Ascending aorta (tissue), 2 donors: ENCODE results near the gene YTHDC1. TPM values are rescaled to one million over a fixed set of nuclear protein-coding genes. Genes with fewer than 3 reads are reported as not detected.

ENCODE experiments used
- DNase-seq, 2 donors: peaks; one replicate each; pipeline ENCODE4 v3.0.0-alpha.2; 2019; ENCODE audit warnings: low spot score in 2 of 2
- H3K27ac ChIP-seq, 2 donors: fragments of 200-600 bp; sonication (generic); one replicate each; pipeline ENCODE4 v1.5.1; 2016 to 2017; ENCODE audit warnings: mild to moderate bottlenecking in 1 of 2
- H3K27me3 ChIP-seq: fragments of 200-600 bp; sonication (generic); one replicate; pipeline ENCODE4 v1.5.1; 2017
- H3K36me3 ChIP-seq, 2 donors: fragments of 200-600 bp; sonication (generic); one replicate each; pipeline ENCODE4 v1.5.1; 2016
- H3K4me1 ChIP-seq, 2 donors: fragments of 200-600 bp; sonication (generic); one replicate each; pipeline ENCODE4 v1.5.1; 2016 to 2017; ENCODE audit warnings: mild to moderate bottlenecking in 1 of 2
- H3K4me3 ChIP-seq, 2 donors: fragments of 200-600 bp; sonication (generic); one replicate each; pipeline ENCODE4 v1.5.1; 2016 to 2017; ENCODE audit warnings: mild to moderate bottlenecking in 1 of 2
- H3K9me3 ChIP-seq, 2 donors: fragments of 200-600 bp; sonication (generic); one replicate each; pipeline ENCODE4 v1.5.1; 2016
- intact Hi-C: fragments of 100-400 bp; cut with DNase I; formaldehyde crosslinking; loops from one replicate; pipeline ENCODE4 v1.15.1; 2023
- total RNA-seq: library from RNA; depleted of rRNA; stranded (reverse); fragments of >200 nt; gene quantifications from one replicate; pipeline ENCODE4 v1.1.0, GENCODE V29; 2016
- TF ChIP-seq, protein P1 (sequence below), 3 experiments: fragments of 200-600 bp in 2 of 3; fragments of 450-650 bp in 1 of 3; sonication (generic) in 2 of 3; IDR thresholded peaks; one replicate each; pipeline ENCODE4 v1.5.1; 2016 to 2019; ENCODE audit warnings: antibody characterized with exemption in 3 of 3, mild to moderate bottlenecking in 1 of 3, moderate library complexity in 1 of 3

YTHDC1 gene
- total RNA-seq, 1 donor from 2014 or later, result 17.6 TPM

DNA sequence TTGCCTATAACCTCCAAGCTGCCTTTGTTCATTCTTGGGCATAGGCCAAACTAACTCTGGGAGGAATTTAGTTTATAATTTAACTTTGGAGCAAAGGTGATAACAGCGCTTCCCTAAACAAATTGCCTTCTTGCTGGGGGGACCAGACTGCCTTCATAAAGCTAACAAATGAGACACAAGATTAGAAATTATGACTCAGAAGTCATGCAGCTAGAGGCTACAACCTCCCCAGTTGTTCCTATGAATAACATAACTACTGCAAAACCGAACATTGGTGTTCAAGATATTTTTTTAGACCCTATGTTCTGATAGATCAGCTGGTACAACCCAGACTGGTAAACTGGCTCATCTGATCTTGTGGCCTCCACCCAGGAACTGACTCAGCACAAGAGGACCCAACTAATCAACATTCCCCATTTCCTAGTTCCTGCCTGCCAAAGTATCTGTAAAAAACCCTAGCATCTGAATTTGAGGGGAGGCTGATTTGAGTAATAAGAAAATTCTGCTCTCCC is 82.4 kb downstream of the YTHDC1 start:
- Histone ChIP-seq H3K36me3 (no peaks in the 10 kb centered on the region), H3K4me3 (no peak overlapping the region), H3K27ac (no peak overlapping the region), H3K9me3 (no peaks in the 10 kb centered on the region), H3K27me3 (no peaks in the 10 kb centered on the region), H3K4me1 (no peaks in the 10 kb centered on the region)
- TF ChIP-seq, protein P1, sequence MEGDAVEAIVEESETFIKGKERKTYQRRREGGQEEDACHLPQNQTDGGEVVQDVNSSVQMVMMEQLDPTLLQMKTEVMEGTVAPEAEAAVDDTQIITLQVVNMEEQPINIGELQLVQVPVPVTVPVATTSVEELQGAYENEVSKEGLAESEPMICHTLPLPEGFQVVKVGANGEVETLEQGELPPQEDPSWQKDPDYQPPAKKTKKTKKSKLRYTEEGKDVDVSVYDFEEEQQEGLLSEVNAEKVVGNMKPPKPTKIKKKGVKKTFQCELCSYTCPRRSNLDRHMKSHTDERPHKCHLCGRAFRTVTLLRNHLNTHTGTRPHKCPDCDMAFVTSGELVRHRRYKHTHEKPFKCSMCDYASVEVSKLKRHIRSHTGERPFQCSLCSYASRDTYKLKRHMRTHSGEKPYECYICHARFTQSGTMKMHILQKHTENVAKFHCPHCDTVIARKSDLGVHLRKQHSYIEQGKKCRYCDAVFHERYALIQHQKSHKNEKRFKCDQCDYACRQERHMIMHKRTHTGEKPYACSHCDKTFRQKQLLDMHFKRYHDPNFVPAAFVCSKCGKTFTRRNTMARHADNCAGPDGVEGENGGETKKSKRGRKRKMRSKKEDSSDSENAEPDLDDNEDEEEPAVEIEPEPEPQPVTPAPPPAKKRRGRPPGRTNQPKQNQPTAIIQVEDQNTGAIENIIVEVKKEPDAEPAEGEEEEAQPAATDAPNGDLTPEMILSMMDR (IDR thresholded peaks at IDR 0.05), result no peak
- DNase-seq, result no peak
- intact Hi-C loops, result no loop called here

DNA sequence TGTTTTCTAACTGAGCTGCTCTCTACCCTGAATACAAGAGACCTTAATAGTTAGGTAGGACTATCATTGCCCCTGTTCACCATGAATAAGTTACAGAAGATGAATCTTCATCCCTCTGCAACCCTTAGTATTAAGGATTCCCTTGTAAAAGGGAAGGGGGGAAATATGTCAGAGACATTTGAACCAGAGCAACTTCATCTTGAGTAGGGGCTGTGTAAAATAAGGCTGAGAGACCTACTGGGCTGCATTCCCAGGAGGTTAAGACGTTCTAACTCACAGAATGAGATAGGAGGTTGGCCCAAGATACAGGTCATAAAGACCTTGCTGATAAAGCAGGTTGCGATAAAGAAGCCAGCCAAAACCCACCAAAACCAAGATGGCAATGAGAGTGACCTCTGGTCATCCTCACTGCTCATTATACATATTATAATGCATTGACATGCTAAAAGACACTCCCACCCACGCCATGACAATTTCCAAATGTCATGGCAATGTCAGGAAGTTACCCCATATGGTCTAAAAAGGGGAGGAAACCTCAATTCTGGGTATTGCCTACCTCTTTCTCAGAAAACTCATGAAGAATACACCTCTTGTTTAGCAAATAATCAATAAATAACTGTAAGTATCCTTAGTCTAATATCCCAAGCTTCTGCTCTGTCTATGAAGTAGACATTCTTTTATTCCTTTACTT is 84.9 kb downstream of the YTHDC1 start:
- H3K27ac ChIP-seq, result no peak overlapping the region
- H3K36me3 ChIP-seq, result no peaks in the 10 kb centered on the region
- H3K27me3 ChIP-seq, result no peaks in the 10 kb centered on the region
- intact Hi-C loops, result no loop called here
- TF ChIP-seq, protein P1 (IDR thresholded peaks at IDR 0.05), result no peak
- H3K4me1 ChIP-seq, result no peaks in the 10 kb centered on the region
- no peak for DNase-seq
- H3K9me3 ChIP-seq, result no peaks in the 10 kb centered on the region
- H3K4me3 ChIP-seq, result no peak overlapping the region

Other genes starting within 250 kb of the YTHDC1 start
- gene TMPRSS11F, start 220.2 kb downstream of the YTHDC1 start, total RNA-seq, result not detected
- gene TMPRSS11B, start 104.4 kb downstream of the YTHDC1 start, total RNA-seq, result not detected
- gene TMPRSS11E, start 97.4 kb upstream of the YTHDC1 start, total RNA-seq, result not detected
- not detected for gene UGT2B17, start 226.2 kb upstream of the YTHDC1 start, total RNA-seq